Measurements from ENCODE around the gene AFAP1. TPM values are rescaled to one million over a fixed set of nuclear protein-coding genes. Genes with fewer than 3 reads are reported as not detected.

The AFAP1 gene
- total and polyA plus RNA-seq, 2 donors (not counting 1 experiment from before 2014, with no cell fraction given): 0.03 to 0.44 TPM

DNA sequence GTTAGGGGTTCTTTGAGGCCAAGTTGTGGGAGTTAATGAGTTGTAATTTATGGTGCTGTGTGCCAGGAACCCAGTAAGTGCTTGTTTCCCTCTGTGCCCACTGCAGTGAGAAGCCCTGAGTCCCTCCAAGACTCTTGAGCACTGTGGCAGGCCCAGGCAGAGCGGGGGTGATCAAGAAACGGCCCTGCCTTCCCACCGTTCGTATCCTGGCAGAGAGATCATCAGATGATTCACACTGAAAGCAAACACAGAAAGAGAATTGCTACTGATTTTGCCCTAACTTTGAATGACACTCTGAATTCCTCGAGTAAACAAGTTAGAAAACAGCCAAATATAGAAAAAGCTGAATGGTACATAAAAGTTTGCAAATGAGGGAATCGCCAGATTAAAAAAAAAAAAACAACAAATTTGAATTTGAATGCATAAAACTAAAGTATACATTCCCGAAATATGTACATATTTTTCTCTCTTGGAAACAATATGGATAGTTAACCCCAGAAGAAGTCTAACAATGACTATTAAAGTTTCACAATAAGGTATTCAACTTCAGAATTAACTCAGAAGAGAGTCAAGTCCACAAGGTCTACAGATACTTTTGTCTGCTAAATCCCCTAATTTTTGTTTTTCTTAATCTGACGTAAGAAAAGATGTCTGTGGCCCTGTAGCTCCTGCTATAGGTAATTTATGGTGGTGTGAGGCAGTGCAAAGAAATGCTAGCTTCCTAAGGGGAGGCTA lies 71.8 kb downstream of the AFAP1 start:
- Histone ChIP-seq H3K4me2 (replicated peaks; ENCODE audit: low read depth, low read length, poor library complexity, severe bottlenecking) (no peak overlapping the region), H3K9me3 (ENCODE audit: control extremely low read depth in 1 of 3, control insufficient read depth in 2 of 3, insufficient read depth in 1 of 3, low read length in 2 of 3) (peaks cover 0 to 6% (median 0%) of the 10 kb centered on the region in 3 donors), H4K20me1 (ENCODE audit: control insufficient read depth, insufficient read depth, low read length, poor library complexity, severe bottlenecking) (no peaks in the 10 kb centered on the region), H3K36me3 (replicated peaks in 1 of 2; ENCODE audit: control extremely low read depth in 1 of 2, control insufficient read depth in 1 of 2, extremely low read depth in 1 of 2, insufficient read depth in 2 of 2, low read length in 1 of 2) (no peaks in the 10 kb centered on the region), H3K27ac (ENCODE audit: low read length in 2 of 2) (no peak overlapping the region), H3K4me3 (ENCODE audit: control extremely low read depth in 1 of 5, extremely low read depth in 1 of 5, insufficient read depth in 1 of 5, low read depth in 2 of 5, low read length in 4 of 5) (no peak overlapping the region), H2AFZ (ENCODE audit: insufficient read depth, low read depth, low read length, poor library complexity, severe bottlenecking) (no peak overlapping the region), H3K79me2 (ENCODE audit: control insufficient read depth, insufficient read depth, low read length) (no peaks in the 10 kb centered on the region), H3K4me1 (ENCODE audit: control insufficient read depth in 2 of 2, insufficient read depth in 2 of 2, low read length in 2 of 2) (no peaks in the 10 kb centered on the region), H3K9ac (ENCODE audit: low read length) (no peak overlapping the region), H3K27me3 (replicated peaks in 1 of 4; ENCODE audit: control extremely low read depth in 1 of 4, control insufficient read depth in 3 of 4, insufficient read depth in 4 of 4, low read length in 3 of 4) (no peaks in the 10 kb centered on the region)
- Mint-ChIP-seq H3K4me1 (no peaks in the 10 kb centered on the region), H3K4me3 (no peak overlapping the region), H3K27me3 (peaks cover 6% of the 10 kb centered on the region), H3K27ac (no peak overlapping the region), H3K9me3 (ENCODE audit: insufficient read depth) (peaks cover 2% of the 10 kb centered on the region)
- ATAC-seq (ENCODE audit: low read depth) (no peak), DNase-seq (no peak)
- no peak for TF ChIP-seq EZH2 (IDR thresholded peaks at IDR 0.05; ENCODE audit: borderline replicate concordance, insufficient read depth, low read depth, low read length, poor library complexity, severe bottlenecking)
- TF ChIP-seq, protein P1, sequence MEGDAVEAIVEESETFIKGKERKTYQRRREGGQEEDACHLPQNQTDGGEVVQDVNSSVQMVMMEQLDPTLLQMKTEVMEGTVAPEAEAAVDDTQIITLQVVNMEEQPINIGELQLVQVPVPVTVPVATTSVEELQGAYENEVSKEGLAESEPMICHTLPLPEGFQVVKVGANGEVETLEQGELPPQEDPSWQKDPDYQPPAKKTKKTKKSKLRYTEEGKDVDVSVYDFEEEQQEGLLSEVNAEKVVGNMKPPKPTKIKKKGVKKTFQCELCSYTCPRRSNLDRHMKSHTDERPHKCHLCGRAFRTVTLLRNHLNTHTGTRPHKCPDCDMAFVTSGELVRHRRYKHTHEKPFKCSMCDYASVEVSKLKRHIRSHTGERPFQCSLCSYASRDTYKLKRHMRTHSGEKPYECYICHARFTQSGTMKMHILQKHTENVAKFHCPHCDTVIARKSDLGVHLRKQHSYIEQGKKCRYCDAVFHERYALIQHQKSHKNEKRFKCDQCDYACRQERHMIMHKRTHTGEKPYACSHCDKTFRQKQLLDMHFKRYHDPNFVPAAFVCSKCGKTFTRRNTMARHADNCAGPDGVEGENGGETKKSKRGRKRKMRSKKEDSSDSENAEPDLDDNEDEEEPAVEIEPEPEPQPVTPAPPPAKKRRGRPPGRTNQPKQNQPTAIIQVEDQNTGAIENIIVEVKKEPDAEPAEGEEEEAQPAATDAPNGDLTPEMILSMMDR (IDR thresholded peaks at IDR 0.05): no peak
- intact Hi-C loops (cut with micrococcal nuclease): no loop called here
- WGBS (ENCODE audit: insufficient coverage): 97% methylated on average over 4 of the region's 8 CpGs
- POLR2A ChIA-PET: no interaction called here
- CTCF ChIA-PET: no interaction called here

DNA sequence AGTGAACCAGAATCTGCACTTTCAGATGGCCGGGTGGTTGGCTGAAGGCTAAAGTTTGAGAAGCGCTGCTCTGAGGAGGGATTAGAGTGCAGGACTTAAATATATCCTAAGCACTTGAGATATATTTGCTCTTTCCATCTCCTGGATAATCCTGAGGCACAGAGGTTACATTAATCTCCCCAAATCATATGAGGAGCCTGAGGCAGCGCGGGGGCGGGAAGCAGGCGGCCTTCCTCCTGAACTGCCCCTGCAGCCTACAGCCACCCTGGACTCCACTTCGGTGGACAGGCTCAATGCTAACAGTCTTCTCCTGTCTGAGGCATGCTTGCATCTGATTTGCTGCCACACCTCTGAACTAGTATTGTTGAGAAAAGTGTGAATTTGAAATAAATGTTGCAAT lies 72.5 kb downstream of the AFAP1 start:
- Histone ChIP-seq H3K79me2 (ENCODE audit: control insufficient read depth, insufficient read depth, low read length) (no peaks in the 10 kb centered on the region), H2AFZ (ENCODE audit: insufficient read depth, low read depth, low read length, poor library complexity, severe bottlenecking) (no peak overlapping the region), H3K4me2 (replicated peaks; ENCODE audit: low read depth, low read length, poor library complexity, severe bottlenecking) (no peak overlapping the region), H3K9me3 (ENCODE audit: control extremely low read depth in 1 of 3, control insufficient read depth in 2 of 3, insufficient read depth in 1 of 3, low read length in 2 of 3) (peaks cover 0 to 6% (median 0%) of the 10 kb centered on the region in 3 donors), H3K36me3 (replicated peaks in 1 of 2; ENCODE audit: control extremely low read depth in 1 of 2, control insufficient read depth in 1 of 2, extremely low read depth in 1 of 2, insufficient read depth in 2 of 2, low read length in 1 of 2) (no peaks in the 10 kb centered on the region), H3K9ac (ENCODE audit: low read length) (no peak overlapping the region), H3K27me3 (replicated peaks in 1 of 4; ENCODE audit: control extremely low read depth in 1 of 4, control insufficient read depth in 3 of 4, insufficient read depth in 4 of 4, low read length in 3 of 4) (no peaks in the 10 kb centered on the region), H3K4me3 (ENCODE audit: control extremely low read depth in 1 of 5, extremely low read depth in 1 of 5, insufficient read depth in 1 of 5, low read depth in 2 of 5, low read length in 4 of 5) (no peak overlapping the region), H3K27ac (ENCODE audit: low read length in 2 of 2) (no peak overlapping the region), H3K4me1 (ENCODE audit: control insufficient read depth in 2 of 2, insufficient read depth in 2 of 2, low read length in 2 of 2) (no peaks in the 10 kb centered on the region), H4K20me1 (ENCODE audit: control insufficient read depth, insufficient read depth, low read length, poor library complexity, severe bottlenecking) (no peaks in the 10 kb centered on the region)
- ChIA-PET CTCF (no interaction called here), POLR2A (no interaction called here)
- peaks cover 6% of the 10 kb centered on the region for H3K27me3 Mint-ChIP-seq
- ATAC-seq (ENCODE audit: low read depth) (no peak), DNase-seq (no peak)
- TF ChIP-seq, protein P1 (IDR thresholded peaks at IDR 0.05): no peak
- no peak for TF ChIP-seq EZH2 (IDR thresholded peaks at IDR 0.05; ENCODE audit: borderline replicate concordance, insufficient read depth, low read depth, low read length, poor library complexity, severe bottlenecking)
- intact Hi-C loops (cut with micrococcal nuclease): no loop called here
- no peak overlapping the region for H3K27ac Mint-ChIP-seq
- H3K9me3 Mint-ChIP-seq (ENCODE audit: insufficient read depth): peaks cover 2% of the 10 kb centered on the region
- no peaks in the 10 kb centered on the region for H3K4me1 Mint-ChIP-seq
- no peak overlapping the region for H3K4me3 Mint-ChIP-seq
- 100% methylated on average over 5 of the region's 7 CpGs for WGBS (ENCODE audit: insufficient coverage)

Measured in B cell (primary cell).